IPS-20b (cell line): ENCODE measurements around the gene GNB4.

Experiments
- H3K27ac ChIP-seq: one replicate; pipeline ENCODE4 v1.5.1; 2013; ENCODE audit warnings: low read length
- H3K27me3 ChIP-seq: 2 replicates; pipeline ENCODE4 v1.6.1; 2013; ENCODE audit warnings: mild to moderate bottlenecking, low read length, inconsistent platforms; ENCODE audit not compliant: insufficient read depth
- H3K36me3 ChIP-seq: 2 replicates; pipeline ENCODE4 v1.6.1; 2013; ENCODE audit warnings: low read depth, mild to moderate bottlenecking, inconsistent platforms, low read length, moderate library complexity; ENCODE audit not compliant: insufficient read depth
- H3K4me1 ChIP-seq: 2 replicates; pipeline ENCODE4 v1.6.1; 2013; ENCODE audit warnings: mild to moderate bottlenecking, control low read depth, inconsistent platforms, low read length, moderate library complexity; ENCODE audit not compliant: insufficient read depth
- H3K4me3 ChIP-seq: 2 replicates; pipeline ENCODE4 v1.5.1; 2013; ENCODE audit warnings: mild to moderate bottlenecking, low read length, inconsistent platforms
- H3K9ac ChIP-seq: 2 replicates; pipeline ENCODE4 v1.6.1; 2013; ENCODE audit warnings: low read depth, mild to moderate bottlenecking, inconsistent platforms, low read length, moderate library complexity
- H3K9me3 ChIP-seq: 2 replicates; pipeline ENCODE4 v1.6.1; 2013; ENCODE audit warnings: mild to moderate bottlenecking, low read depth, low read length, inconsistent platforms; ENCODE audit not compliant: insufficient read depth

The GNB4 gene

GRCh38 chr3:179451265-179452175, at the start of gene GNB4:
Gene GNB4 (minus strand): TSS chr3:179451470. CDS start chr3:179426200, 25,270 bp downstream.
- Histone ChIP-seq H3K36me3 (no peaks in the 10 kb centered on the region), H3K27me3 (peaks cover 27% of the 10 kb centered on the region), H3K27ac (no peak within 1 kb of the TSS), H3K9me3 (no peaks in the 10 kb centered on the region), H3K4me1 (peaks cover 23% of the 10 kb centered on the region), H3K4me3 (peak within 1 kb of the TSS; percentile 74), H3K9ac (peak within 1 kb of the TSS; percentile 62; the same call in 1 of the 2 replicates)

GRCh38 chr3:179495483-179495882, 44.2 kb upstream of the GNB4 start:
- Histone ChIP-seq H3K4me1 (no peaks in the 10 kb centered on the region), H3K27ac (no peak overlapping the region), H3K27me3 (no peaks in the 10 kb centered on the region), H3K36me3 (no peaks in the 10 kb centered on the region), H3K9me3 (peaks cover 20% of the 10 kb centered on the region), H3K4me3 (no peak overlapping the region), H3K9ac (no peak overlapping the region)

- Histone ChIP-seq H3K4me3 (no peak overlapping the region), H3K9me3 (peaks cover 20% of the 10 kb centered on the region), H3K4me1 (no peaks in the 10 kb centered on the region), H3K9ac (no peak overlapping the region), H3K36me3 (no peaks in the 10 kb centered on the region), H3K27me3 (no peaks in the 10 kb centered on the region), H3K27ac (no peak overlapping the region)
Observed at GRCh38 chr3:179493260-179493659, 42.0 kb upstream of the GNB4 start.

- Histone ChIP-seq H3K27ac (no peak overlapping the region), H3K9ac (no peak overlapping the region), H3K36me3 (no peaks in the 10 kb centered on the region), H3K27me3 (no peaks in the 10 kb centered on the region), H3K9me3 (no peaks in the 10 kb centered on the region), H3K4me3 (no peak overlapping the region), H3K4me1 (no peaks in the 10 kb centered on the region)
Observed at GRCh38 chr3:179488213-179488612, 36.9 kb upstream of the GNB4 start.

GRCh38 chr3:179486806-179487205, 35.5 kb upstream of the GNB4 start:
- Histone ChIP-seq H3K9ac (no peak overlapping the region), H3K27me3 (no peaks in the 10 kb centered on the region), H3K9me3 (no peaks in the 10 kb centered on the region), H3K27ac (no peak overlapping the region), H3K36me3 (no peaks in the 10 kb centered on the region), H3K4me1 (no peaks in the 10 kb centered on the region), H3K4me3 (no peak overlapping the region)

GRCh38 chr3:179482857-179483256, 31.6 kb upstream of the GNB4 start:
- no peaks in the 10 kb centered on the region for H3K9me3 ChIP-seq
- H3K27ac ChIP-seq, result no peak overlapping the region
- H3K9ac ChIP-seq, result no peak overlapping the region
- no peak overlapping the region for H3K4me3 ChIP-seq
- H3K4me1 ChIP-seq, result no peaks in the 10 kb centered on the region
- H3K27me3 ChIP-seq, result no peaks in the 10 kb centered on the region
- H3K36me3 ChIP-seq, result no peaks in the 10 kb centered on the region

GRCh38 chr3:179476215-179476614, 24.9 kb upstream of the GNB4 start:
- no peak overlapping the region for H3K27ac ChIP-seq
- H3K4me1 ChIP-seq, result no peaks in the 10 kb centered on the region
- H3K4me3 ChIP-seq, result no peak overlapping the region
- no peaks in the 10 kb centered on the region for H3K36me3 ChIP-seq
- no peaks in the 10 kb centered on the region for H3K9me3 ChIP-seq
- H3K27me3 ChIP-seq, result no peaks in the 10 kb centered on the region
- no peak overlapping the region for H3K9ac ChIP-seq

- Histone ChIP-seq H3K4me3 (no peak overlapping the region), H3K9ac (no peak overlapping the region), H3K27me3 (no peaks in the 10 kb centered on the region), H3K36me3 (no peaks in the 10 kb centered on the region), H3K4me1 (no peaks in the 10 kb centered on the region), H3K27ac (no peak overlapping the region), H3K9me3 (no peaks in the 10 kb centered on the region)
Observed at GRCh38 chr3:179474480-179474879, 23.2 kb upstream of the GNB4 start.

GRCh38 chr3:179473565-179473964, 22.3 kb upstream of the GNB4 start:
- no peak overlapping the region for H3K27ac ChIP-seq

GRCh38 chr3:179464323-179465092, 13.2 kb upstream of the GNB4 start:
- H3K36me3 ChIP-seq, result no peaks in the 10 kb centered on the region

More at GRCh38 chr3:179473565-179473964, 22.3 kb upstream of the GNB4 start:
- Histone ChIP-seq H3K4me3 (no peak overlapping the region), H3K9me3 (no peaks in the 10 kb centered on the region), H3K27me3 (no peaks in the 10 kb centered on the region), H3K9ac (no peak overlapping the region), H3K4me1 (no peaks in the 10 kb centered on the region), H3K36me3 (no peaks in the 10 kb centered on the region)

GRCh38 chr3:179463319-179463718, 12.0 kb upstream of the GNB4 start:
- Histone ChIP-seq H3K27me3 (no peaks in the 10 kb centered on the region), H3K9ac (no peak overlapping the region), H3K4me3 (no peak overlapping the region), H3K4me1 (no peaks in the 10 kb centered on the region; the same call in 1 of the 2 replicates), H3K36me3 (no peaks in the 10 kb centered on the region), H3K27ac (no peak overlapping the region), H3K9me3 (no peaks in the 10 kb centered on the region)

More at GRCh38 chr3:179464323-179465092, 13.2 kb upstream of the GNB4 start:
- Histone ChIP-seq H3K27ac (no peak overlapping the region), H3K9ac (no peak overlapping the region), H3K9me3 (no peaks in the 10 kb centered on the region), H3K27me3 (no peaks in the 10 kb centered on the region), H3K4me3 (no peak overlapping the region), H3K4me1 (no peaks in the 10 kb centered on the region; the same call in 1 of the 2 replicates)
